IPS DF 4.7 (cell line): ENCODE measurements around the gene SARS1.
"Not testable (repeated sequence)": the region's sequence is repeated elsewhere in the genome, so short reads cannot be mapped to it uniquely, and the experiment has no call there.

Experiments used
- DNase-seq: peaks from one replicate; pipeline ENCODE4 v3.0.0-alpha.2; 2013; ENCODE audit warnings: low spot score; ENCODE audit errors: extremely low read depth

SARS1 gene

DNA sequence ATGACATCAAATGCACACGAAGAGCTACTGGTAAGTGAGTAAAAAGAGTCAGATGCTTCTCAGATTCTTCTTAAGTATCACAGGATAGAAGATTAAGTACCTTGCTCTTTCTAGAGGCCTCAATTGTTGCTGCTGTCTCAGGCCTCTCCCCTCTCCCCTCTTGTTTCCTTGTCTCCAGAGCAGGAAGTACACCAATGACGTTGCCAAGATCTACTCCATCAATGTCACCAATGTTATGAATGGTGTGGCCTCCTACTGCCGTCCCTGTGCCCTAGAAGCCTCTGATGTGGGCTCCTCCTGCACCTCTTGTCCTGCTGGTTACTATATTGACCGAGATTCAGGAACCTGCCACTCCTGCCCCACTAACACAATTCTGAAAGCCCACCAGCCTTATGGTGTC is 21.3 kb upstream of the SARS1 start:
- DNase-seq = no peak

DNA sequence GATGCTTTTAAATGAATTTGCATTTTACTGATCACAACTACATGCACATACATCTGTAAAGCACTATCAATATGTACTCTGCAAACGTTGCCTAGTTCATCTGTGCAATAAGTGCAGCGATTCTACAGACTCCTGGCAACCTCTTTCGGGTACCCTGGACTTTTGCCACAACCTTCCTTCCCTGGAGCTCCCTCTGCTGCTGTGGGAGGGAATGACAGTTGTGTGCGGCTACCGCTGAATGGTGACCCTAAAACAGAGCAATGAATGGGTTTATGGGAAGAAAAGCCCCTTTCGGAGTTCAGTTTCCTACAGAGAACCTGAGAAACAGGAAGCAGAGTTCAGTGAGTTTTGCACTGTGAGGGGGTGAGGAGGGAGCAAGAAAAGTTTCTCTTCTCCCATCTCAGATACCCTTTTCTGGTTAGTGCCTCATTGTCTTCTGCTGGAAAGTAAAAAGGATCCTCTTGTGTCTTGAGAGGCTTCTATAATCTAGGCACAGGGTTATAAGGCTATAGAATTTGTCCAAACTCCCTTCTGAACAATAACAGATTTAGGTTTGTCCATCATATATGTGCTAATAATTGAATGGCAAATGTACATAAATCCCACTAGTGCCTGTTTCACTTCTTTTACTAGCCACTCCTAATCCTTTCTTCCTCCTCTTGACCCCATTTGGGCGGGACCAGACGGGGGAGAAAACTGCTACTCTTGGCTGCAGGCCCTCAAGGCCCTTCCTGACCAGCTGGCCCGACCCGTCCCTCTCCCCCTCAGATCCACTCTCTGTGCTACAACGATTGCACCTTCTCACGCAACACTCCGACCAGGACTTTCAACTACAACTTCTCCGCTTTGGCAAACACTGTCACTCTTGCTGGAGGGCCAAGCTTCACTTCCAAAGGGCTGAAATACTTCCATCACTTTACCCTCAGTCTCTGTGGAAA is 19.8 kb upstream of the SARS1 start:
- no peak for DNase-seq

DNA sequence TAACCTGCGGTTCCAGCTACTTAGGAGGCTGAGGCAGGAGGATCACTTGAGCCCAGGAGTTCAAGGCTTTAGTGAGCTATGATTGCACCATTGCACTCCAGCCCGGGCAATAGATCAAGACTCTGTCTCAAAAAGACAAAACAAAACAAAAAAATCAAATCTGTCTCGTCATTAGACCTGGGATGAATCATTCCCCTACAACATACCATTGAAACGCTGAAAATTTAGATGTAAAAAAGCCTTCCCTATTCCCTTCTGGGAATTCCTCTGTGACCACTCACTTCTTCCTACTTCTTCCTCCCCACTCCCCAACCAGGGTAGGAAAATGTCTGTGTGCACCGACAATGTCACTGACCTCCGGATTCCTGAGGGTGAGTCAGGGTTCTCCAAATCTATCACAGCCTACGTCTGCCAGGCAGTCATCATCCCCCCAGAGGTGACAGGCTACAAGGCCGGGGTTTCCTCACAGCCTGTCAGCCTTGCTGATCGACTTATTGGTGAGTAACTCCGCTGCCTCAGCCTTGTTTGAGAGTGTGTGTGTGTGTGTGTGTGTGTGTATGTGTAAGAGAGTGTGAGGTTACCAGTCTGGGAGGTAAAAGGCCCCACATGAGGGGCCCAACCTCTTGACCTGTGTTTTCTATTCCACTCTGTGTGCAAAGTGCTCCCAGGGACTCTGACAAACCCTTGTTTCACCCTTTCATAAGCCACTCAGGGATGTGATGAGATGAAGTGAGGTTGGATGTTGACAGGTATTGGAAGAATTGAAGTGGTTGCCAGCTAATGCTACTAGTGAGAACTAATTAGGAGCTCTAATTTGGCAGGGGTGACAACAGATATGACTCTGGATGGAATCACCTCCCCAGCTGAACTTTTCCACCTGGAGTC is 16.3 kb upstream of the SARS1 start:
- DNase-seq = no peak

DNA sequence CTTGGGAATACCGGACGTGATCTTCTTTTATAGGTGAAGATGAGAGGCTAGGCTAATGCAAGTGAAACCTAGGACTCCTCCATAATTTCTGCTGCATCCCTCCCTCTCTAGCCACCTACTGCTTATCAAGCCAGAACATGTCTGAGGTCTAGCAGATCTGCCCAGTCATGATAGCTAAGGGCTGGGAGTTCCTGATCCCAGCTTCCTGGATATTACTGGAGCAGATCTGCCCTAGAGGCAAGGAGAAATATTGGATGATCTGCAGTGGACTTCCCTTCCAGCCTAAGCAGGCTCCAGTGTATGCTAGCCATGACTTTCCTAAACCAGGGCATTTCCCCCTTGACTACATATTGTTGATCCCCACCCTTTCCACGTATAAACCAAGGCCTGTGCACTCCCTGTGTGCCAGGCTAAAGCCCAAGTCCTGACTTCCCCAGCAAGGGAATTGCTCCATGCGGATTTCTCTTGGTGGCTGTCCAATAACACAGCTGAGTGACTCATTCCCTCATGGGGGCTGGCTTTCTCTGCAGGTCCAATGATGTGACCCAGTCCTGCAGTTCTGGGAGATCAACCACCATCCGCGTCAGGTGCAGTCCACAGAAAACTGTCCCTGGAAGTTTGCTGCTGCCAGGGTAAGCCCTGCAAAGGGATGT is 15.5 kb upstream of the SARS1 start:
- DNase-seq = no peak

DNA sequence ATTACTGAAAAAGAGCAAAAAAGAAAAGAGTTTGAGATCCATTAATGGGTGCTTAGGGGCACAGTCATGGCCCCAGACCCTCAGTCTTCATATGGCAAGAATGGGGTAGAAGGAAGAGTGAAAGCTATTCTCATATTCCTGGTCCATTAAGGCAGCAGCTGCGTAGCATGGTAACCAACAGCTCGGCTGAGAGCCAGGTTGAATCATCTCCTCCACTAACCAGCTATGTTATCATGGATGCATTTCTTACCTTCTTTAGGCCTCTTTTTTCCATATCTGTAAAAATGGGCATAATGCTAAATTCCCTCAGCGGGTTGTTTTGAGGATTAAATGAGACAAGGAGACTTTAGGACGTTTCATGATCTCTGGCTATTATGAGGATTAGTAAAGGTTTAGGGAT is 15.0 kb upstream of the SARS1 start:
- no peak for DNase-seq

DNA sequence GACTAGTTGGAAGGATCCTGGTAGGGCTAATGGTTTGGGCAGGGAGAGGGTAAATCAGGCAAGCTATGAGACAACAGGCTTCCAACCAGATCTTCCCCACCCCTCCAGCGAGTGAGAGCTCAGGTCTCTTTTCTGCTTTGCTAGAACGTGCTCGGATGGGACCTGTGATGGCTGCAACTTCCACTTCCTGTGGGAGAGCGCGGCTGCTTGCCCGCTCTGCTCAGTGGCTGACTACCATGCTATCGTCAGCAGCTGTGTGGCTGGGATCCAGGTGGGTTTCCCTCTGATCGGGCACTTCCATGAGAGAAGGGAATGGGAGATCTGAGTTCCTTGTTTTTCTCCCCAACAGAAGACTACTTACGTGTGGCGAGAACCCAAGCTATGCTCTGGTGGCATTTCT is 14.0 kb upstream of the SARS1 start:
- DNase-seq = no peak

DNA sequence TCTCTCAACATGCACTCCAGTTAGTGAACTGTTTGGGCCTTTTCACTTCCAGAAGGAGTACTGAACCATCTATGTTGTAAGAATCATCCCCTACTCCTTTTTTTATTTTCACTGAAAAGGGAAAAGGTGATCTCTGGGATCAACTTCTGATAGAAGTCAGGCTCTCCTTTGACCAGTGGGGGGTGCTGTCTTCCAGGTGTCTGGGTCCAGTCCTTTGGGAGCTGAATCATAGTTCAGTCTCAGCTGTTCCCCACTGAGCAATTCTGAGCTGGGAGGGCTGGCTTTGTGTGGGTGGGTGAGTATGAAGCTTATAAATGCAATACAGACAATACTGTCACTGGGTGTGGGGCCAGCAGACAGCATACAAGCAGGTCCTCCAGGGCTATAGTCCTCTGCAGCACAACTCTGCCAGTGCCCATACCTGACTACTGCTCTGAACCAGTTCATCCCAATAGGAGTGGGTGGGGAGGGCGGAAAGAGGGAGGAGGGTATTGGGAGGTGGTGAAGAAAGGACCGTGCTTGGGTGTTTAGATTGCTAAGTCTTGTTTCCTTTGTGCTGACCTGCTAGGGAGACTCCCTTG is 12.5 kb upstream of the SARS1 start:
- no peak for DNase-seq

DNA sequence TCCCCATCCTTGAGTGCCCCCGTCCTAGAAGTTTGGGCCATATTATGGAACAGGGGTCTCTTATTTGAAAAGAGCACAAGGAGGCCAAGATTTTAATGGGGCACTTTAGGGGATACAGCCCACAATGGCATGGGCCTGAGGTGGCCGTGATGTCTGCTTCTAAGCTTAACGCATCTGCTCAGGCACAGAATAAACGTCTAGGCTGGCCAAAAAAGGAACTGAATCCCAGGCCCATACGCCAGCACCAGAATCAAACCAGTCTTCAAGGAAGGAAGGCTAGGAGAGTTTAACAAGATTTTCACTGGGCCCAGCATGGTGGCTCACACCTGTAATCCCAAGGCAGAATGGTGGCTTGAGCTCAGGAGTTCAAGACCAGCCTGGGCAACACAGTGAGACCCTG is 9.2 kb upstream of the SARS1 start:
- DNase-seq = no peak

DNA sequence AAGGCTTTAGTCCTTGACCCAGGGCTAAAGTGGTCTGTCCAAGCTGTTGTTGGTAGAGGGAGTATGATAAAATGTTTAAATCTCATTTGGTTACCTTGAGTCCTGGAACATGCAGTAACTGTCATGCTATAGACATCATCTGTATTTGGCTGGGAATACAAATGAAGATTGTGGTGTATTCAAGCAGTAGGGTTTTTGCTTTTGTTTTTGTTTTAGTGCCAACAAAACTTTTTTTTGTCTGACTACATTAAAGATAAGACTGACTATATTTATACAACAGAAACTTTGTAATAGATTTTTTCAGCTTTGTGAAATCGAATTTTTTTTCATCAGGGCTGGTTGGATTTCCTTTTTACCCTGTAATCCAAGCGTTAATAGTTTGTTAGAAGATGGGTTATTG is 7.4 kb upstream of the SARS1 start:
- DNase-seq = no peak

DNA sequence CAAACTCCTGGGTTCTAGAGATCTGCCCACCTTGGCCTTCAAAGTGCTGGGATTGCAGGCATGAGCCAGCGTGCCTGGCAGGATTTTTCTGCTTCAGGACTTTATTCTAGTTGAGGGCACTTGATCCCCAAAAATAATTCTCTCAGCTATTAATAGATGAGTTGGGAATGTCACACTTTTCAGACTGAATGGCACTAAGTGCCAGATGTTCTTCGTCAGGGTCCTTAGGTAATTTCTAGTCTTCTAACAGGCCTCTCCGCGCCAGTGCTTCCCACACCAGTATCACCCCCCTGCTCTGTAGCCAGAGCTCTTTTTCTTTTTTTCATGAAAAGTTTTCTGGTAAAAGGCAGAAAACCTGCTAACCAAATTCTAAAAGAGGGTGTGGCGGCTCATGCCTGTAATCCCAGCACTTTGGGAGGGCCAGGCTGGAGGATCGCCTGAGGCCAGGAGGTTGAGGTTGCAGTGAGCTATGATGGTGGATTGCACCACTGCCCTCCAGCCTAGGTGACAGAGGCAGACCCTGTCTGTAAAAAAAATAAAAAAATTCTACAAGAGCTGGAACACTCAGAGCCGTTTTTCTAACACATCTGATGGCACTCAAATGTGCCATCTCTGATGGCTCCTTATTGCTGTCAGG is 6.1 kb upstream of the SARS1 start:
- DNase-seq = no peak

DNA sequence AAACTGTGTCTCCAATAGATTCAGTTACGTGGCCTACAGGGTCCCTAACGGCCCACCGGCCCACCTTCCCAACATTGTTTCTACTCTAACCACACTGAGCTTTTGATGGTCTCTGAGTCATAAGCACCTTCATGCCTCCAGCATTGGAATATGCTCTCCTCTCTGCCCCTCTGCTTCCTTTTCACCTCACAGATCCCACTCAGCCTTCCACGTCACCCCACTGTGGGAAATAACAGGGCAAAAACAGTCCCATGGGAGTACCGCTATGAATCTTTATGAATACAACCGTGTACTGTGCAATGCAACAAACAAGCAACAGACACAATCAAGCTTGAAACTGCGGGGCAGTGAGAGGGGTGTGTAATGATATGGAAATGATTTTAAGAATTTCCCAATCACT is 5.3 kb upstream of the SARS1 start:
- DNase-seq = no peak

DNA sequence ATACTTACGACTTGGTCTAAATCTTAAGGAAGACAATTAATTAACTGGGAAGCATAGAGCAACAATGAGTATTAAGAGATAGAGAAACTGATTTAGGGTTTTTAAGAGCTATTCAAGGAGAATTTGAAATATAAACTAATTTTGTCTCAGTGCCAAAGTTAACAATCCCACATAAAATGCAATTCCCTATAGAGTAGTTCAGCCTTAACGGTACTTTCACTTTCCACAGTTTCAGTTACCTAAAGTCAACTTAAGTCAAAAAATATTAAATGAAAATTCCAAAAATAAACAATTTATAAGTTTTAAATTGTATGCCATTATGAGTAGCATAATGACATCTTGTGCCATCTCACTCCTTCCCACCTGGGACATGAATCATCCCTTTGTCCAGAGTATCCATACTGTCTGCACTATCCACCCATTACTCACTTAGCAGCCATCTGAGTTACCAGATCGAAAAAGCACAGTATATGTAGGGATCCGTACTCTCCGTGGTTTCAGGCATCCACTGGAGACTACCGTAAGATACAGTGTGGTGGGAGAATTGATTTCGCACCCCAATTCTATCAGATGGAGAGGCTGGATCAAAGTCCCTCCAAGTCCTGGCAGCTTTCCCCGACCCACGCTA is 4.8 kb upstream of the SARS1 start:
- no peak for DNase-seq

DNA sequence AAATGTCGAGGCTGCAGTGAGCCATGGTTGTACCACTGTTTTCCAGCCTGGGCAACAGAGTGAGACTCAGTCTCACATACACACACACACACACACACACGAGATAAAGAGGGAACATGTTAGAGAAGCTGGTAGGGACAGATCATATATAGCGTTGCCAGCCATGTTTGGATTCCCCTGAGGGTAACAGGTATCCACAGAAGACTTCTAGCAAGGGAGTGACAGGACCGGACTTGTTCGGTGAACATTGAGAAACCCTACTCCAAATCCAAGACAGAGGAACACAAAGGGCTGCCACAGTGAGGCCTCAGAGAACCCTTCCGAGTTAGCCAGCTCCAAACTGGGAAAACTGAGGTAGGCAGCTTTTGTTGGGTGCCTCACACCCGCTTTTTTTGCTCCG is 3.7 kb upstream of the SARS1 start:
- DNase-seq = no peak

DNA sequence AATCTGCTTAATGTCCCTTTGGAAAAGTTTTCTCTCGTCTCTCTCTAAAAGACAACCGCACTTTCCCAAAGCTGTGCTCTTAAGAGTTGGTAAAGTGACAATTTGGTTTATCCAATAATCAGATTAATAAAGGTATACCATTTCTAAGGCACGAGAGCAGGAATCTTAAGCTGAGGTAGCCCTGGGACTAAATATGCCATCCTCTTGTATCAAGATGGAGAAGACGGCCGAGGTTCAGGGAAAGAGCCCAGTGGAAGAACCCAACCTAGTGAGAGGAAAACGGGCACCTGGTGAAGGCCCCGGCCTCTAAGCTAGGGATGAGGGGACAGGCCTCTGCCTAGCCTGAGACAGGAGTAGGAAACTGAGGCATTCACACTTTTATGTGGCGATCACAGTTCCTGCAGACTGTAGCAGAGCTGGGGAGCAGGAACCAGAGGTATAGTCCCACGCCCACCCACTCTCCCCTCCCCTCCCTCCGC is 334 bp upstream of the SARS1 start:
- no peak for DNase-seq

DNA sequence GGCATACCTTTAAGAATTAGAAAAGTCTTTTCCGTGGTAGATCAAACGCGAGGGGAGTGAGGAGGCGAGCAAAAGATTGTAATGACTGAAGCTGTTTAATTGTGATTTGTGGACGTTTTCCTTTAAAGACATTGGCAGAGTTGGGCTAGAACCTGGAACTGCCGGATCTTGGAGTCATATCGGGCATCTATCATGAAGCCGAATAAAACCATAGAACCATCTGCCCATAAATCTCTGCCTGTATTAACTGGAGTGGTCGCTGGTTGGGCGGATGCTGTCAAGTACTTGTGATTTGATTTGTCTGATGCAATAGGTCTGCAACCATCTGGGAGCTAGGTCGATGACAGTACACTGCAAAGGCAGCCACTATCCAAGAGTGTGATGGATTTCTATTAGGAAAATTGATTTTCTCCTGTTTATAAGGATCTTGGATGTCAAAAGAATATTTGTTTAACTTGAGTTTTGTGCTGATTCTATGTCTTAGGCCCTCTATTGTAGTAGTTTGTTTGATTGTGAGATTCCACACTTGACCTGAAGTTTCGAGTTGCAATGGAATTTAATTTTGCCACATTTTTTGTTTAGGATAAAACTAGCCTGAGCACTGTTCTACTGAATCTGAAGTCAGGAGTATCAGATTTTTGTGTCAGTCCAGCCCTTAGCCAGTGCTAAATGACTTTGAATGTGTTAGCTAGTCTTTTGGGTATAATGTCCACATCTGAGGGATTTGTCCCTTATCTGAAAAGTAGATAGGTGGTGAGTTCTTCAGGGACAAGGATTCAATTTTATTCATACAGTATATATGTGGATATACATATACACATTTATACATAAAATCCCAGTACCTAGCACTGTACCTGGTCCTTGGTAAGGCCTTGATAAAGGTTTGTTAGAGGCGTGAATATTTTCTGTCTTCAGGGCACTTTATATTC is 1.2 kb downstream of the SARS1 start:
- no peak for DNase-seq

DNA sequence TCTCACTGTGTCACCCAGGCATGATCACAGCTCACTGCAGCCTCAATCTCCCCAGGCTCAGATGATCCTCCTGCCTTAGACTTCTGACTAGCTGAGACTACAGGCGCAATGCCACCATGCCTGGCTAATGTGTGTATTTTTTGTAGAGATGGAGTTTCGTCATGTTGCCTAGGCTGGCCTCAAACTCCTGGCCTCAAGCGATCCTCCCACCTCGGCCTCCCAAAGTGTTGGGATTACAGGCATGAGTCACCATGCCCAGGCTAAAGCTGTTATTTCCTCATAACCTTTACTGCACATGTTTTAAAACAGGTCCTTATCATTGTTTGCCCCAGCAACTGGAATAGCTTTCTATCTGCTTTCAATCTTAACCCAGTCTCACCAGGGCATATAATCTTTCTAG is 2.9 kb downstream of the SARS1 start:
- no peak for DNase-seq

DNA sequence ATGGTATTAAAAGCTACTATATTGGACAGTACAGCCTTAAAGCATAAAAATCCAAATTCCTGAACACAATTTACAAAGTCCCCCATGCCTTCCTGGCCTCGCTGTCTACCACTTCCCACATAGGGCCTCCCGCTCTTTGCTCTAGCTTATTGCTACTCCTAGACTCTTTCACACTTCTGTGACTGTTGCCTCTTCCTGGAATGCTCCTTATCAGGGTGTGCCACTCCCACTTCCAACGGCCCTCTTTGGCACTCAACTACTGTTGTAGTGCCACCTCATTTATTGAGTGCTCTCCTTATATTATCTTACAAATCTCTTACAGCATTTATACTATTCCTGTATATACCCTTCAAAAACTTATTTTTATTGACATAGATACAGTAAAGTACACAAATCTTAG is 4.8 kb downstream of the SARS1 start:
- DNase-seq = no peak

DNA sequence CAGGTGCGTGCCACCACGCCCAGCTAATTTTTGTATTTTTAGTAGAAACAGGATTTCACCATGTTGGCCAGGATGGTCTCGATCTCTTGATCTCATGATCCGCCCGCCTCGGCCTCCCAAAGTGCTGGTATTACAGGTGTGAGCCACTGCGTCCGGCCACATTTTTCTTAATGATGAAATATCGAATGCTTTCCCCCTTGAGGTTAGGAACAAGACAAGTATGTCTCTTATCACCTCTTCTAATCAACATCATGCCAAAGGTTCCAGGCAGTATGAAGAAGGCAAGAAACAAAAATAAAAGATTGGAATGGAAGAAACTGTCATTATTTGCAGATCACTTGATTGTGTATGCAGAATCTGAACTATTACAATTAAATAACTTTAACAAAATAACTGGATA is 7.5 kb downstream of the SARS1 start:
- DNase-seq = not testable (repeated sequence)

DNA sequence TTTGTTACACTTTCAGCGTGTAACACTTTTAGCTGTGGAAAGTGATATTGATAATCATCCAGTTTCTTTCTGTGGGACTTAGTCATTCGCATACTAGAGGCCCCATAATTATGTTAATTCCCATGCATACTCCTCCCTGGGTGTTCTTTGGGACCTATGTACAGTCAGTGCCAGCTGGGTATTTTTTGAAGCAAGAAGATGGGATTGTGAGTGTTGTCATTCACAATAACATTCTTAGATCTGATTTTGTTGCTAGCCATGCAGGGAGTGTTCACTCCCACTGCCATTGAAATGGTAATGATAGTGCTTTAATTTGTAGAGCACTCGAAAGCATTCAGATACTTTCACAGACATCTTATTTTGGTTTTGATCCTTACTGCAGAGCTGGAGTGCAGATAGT is 11.6 kb downstream of the SARS1 start:
- DNase-seq = no peak
